Heart left ventricle (tissue), 13 donors: ENCODE measurements around the gene FASTK.

Source experiments
- CTCF ChIP-seq, 12 donors: fragments of 200-600 bp; sonication (generic) in 4 of 12; IDR thresholded peaks; one replicate each; pipeline versions ENCODE4 v1.5.0 to v1.8.0; 2018 to 2022; ENCODE audit warnings: antibody characterized with exemption in 12 of 12, mild to moderate bottlenecking in 5 of 12
- POLR2A ChIP-seq, 2 donors: fragments of 450-650 bp; IDR thresholded peaks; one replicate each; pipeline ENCODE4 v1.6.1; 2017; ENCODE audit warnings: antibody characterized with exemption in 2 of 2, mild to moderate bottlenecking in 2 of 2, moderate library complexity in 2 of 2
- donor health status: ischemic (EF 13 %, LVEDD 7.1; RV severe dilation, severe dysfunction).
- donor health status: DM: no; HTN: yes; CAD: no.
- donor health status: DM: no; HTN: no; CAD: no.
- donor health status: ischemic (EF 25% LVEDD 6.9; RV normal size, moderate dysfunction).
- donor health status: ischemic (EF 25% LVEDD 5.7; RV mildly dilated, moderate dysfunction).
- donor health status: ischemic (EF 35%, LVEDD 5.7; RV mildly dilated, moderate dysfunction).
- donor health status: nonischemic (EF 11% LVEDD 7.7; RV severe dilation, severe dysfunction).
- donor health status: DM: yes; HTN: yes; CAD: no.
- donor health status: PGD.
- donor health status: ischemic (EF 29% LVEDD 5.4; RV normal size, mild dysfunction).
- donor health status: nonischemic (EF 23%, LVEDD 6.1; RV moderate dilation, normal function).

- TF ChIP-seq CTCF (IDR thresholded peaks at IDR 0.05): no peak
- no peak for TF ChIP-seq POLR2A (IDR thresholded peaks at IDR 0.05)
Measured at GRCh38 chr7:151122796-151123157, 42.2 kb upstream of the FASTK start.
